ENCODE measurements around the gene PACRG. TPM values are rescaled to one million over a fixed set of nuclear protein-coding genes. Genes with fewer than 3 reads are reported as not detected.

The PACRG gene
- polyA plus RNA-seq, 1 donor from 2014 or later, result 16.6 TPM

- no peak overlapping the region for H2AFZ ChIP-seq (ENCODE audit: low read depth, low read length)
- H3K9me2 ChIP-seq (ENCODE audit: insufficient read depth, low read length), result no peaks in the 10 kb centered on the region
- no peaks in the 10 kb centered on the region for H3F3A ChIP-seq (ENCODE audit: insufficient read depth, low read length, poor library complexity, severe bottlenecking)
- no peak overlapping the region for H3K4me2 ChIP-seq (ENCODE audit: low read length)
- no peaks in the 10 kb centered on the region for H3K79me2 ChIP-seq (replicated peaks; ENCODE audit: insufficient read depth, low read length)
- no peaks in the 10 kb centered on the region for H3K9me3 ChIP-seq (ENCODE audit: low read length)
- no peaks in the 10 kb centered on the region for H4K20me1 ChIP-seq (ENCODE audit: insufficient read depth)
- TF ChIP-seq SMC3 (conservative IDR thresholded peaks at IDR 0.05; ENCODE audit: poor library complexity) (no peak), RAD21 (conservative IDR thresholded peaks at IDR 0.05) (no peak), EZH2 (IDR thresholded peaks at IDR 0.05; ENCODE audit: borderline replicate concordance, insufficient read depth, low read length, poor library complexity, severe bottlenecking) (no peak)
- H3K9ac ChIP-seq (ENCODE audit: low read length), result no peak overlapping the region
- H3K27me3 ChIP-seq (ENCODE audit: insufficient read depth, low read depth, low read length), result no peaks in the 10 kb centered on the region
- H3K27ac ChIP-seq (ENCODE audit: low read length), result no peak overlapping the region
- no peak overlapping the region for H3K4me3 ChIP-seq (ENCODE audit: low read length)
- no peaks in the 10 kb centered on the region for H3K36me3 ChIP-seq (ENCODE audit: insufficient read depth, low read length)
These were observed 212.7 kb downstream of the PACRG start for GRCh38 chr6:162940426-162940825.

GRCh38 chr6:162941128-162941527 lies 213.4 kb downstream of the PACRG start:
- Histone ChIP-seq H3K9me2 (ENCODE audit: insufficient read depth, low read length) (no peaks in the 10 kb centered on the region), H3K79me2 (replicated peaks; ENCODE audit: insufficient read depth, low read length) (no peaks in the 10 kb centered on the region), H3K36me3 (ENCODE audit: insufficient read depth, low read length) (no peaks in the 10 kb centered on the region), H3K4me3 (ENCODE audit: low read length) (no peak overlapping the region), H3K9ac (ENCODE audit: low read length) (no peak overlapping the region), H3K27ac (ENCODE audit: low read length) (no peak overlapping the region), H4K20me1 (ENCODE audit: insufficient read depth) (no peaks in the 10 kb centered on the region), H3K9me3 (ENCODE audit: low read length) (no peaks in the 10 kb centered on the region), H3K4me2 (ENCODE audit: low read length) (no peak overlapping the region), H3K27me3 (ENCODE audit: insufficient read depth, low read depth, low read length) (no peaks in the 10 kb centered on the region), H3F3A (ENCODE audit: insufficient read depth, low read length, poor library complexity, severe bottlenecking) (no peaks in the 10 kb centered on the region), H2AFZ (ENCODE audit: low read depth, low read length) (no peak overlapping the region)
- TF ChIP-seq SMC3 (conservative IDR thresholded peaks at IDR 0.05; ENCODE audit: poor library complexity), result no peak
- no peak for TF ChIP-seq REST (IDR thresholded peaks at IDR 0.05; ENCODE audit: borderline replicate concordance)
- no peak for TF ChIP-seq TAF1 (IDR thresholded peaks at IDR 0.05; ENCODE audit: low read depth)
- TF ChIP-seq POLR2AphosphoS5 (IDR thresholded peaks at IDR 0.05), result no peak
- no peak for TF ChIP-seq CTCF (IDR thresholded peaks at IDR 0.05; ENCODE audit: poor library complexity, severe bottlenecking)
- TF ChIP-seq RAD21 (conservative IDR thresholded peaks at IDR 0.05), result no peak
- TF ChIP-seq EZH2 (IDR thresholded peaks at IDR 0.05; ENCODE audit: borderline replicate concordance, insufficient read depth, low read length, poor library complexity, severe bottlenecking), result no peak
- no peak for TF ChIP-seq MXI1 (conservative IDR thresholded peaks at IDR 0.05; ENCODE audit: poor library complexity, severe bottlenecking)
- TF ChIP-seq EP300 (conservative IDR thresholded peaks at IDR 0.05; ENCODE audit: poor library complexity, severe bottlenecking), result no peak

- Histone ChIP-seq H3K27ac (ENCODE audit: low read length) (no peak overlapping the region), H2AFZ (ENCODE audit: low read depth, low read length) (no peak overlapping the region), H3K4me2 (ENCODE audit: low read length) (no peak overlapping the region), H4K20me1 (ENCODE audit: insufficient read depth) (no peaks in the 10 kb centered on the region), H3K4me3 (ENCODE audit: low read length) (no peak overlapping the region), H3K9me3 (ENCODE audit: low read length) (no peaks in the 10 kb centered on the region), H3K27me3 (ENCODE audit: insufficient read depth, low read depth, low read length) (no peaks in the 10 kb centered on the region), H3F3A (ENCODE audit: insufficient read depth, low read length, poor library complexity, severe bottlenecking) (no peaks in the 10 kb centered on the region), H3K9me2 (ENCODE audit: insufficient read depth, low read length) (no peaks in the 10 kb centered on the region), H3K36me3 (ENCODE audit: insufficient read depth, low read length) (no peaks in the 10 kb centered on the region), H3K9ac (ENCODE audit: low read length) (no peak overlapping the region), H3K79me2 (replicated peaks; ENCODE audit: insufficient read depth, low read length) (no peaks in the 10 kb centered on the region)
- no peak for TF ChIP-seq EZH2 (IDR thresholded peaks at IDR 0.05; ENCODE audit: borderline replicate concordance, insufficient read depth, low read length, poor library complexity, severe bottlenecking)
- TF ChIP-seq POLR2AphosphoS5 (IDR thresholded peaks at IDR 0.05), result no peak
- TF ChIP-seq CTCF (IDR thresholded peaks at IDR 0.05; ENCODE audit: poor library complexity, severe bottlenecking), result no peak
- no peak for TF ChIP-seq TAF1 (IDR thresholded peaks at IDR 0.05; ENCODE audit: low read depth)
These were observed 215.1 kb downstream of the PACRG start for GRCh38 chr6:162942866-162943265.

Measured in neural cell (in vitro differentiated cells).